HG03108 (cell line): ENCODE data around the gene PATE4.
"Not testable (repeated sequence)": the region's sequence is repeated elsewhere in the genome, so short reads cannot be mapped to it uniquely, and the experiment has no call there.

Experiments
- ATAC-seq: cut with Tn5 transposase; IDR thresholded peaks from one replicate; pipeline ENCODE4 v1.9.1; 2021; ENCODE audit warnings: moderate library complexity; ENCODE audit not compliant: unreplicated experiment

PATE4 gene

DNA sequence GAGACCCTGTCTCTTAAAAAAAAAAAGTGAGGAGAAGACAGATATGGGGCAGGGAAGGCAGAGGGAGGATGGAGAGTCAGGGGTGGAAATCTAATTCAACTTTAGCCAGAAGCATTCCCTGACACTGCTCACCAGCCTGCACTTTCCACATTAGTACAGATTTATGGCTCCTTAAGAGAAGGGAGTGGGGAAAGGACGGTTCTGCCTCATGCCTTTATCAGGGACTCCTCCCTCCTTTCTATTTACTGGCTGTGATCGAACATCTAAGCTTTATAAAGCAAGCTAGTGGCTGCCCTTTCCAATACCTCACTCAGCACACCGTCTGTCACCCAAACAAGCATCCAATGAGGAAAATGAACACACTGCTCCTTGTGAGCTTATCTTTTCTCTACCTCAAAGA is at the start of gene PATE4:
Gene PATE4, plus strand, starts transcription at position 301 of the 400 bp plus-strand sequence. Its CDS starts 44 bp downstream, at position 345.
- ATAC-seq, result no peak

- ATAC-seq, result no peak
Measured at GRCh38 chr11:125784678-125785077, 48.4 kb upstream of the PATE4 start.

DNA sequence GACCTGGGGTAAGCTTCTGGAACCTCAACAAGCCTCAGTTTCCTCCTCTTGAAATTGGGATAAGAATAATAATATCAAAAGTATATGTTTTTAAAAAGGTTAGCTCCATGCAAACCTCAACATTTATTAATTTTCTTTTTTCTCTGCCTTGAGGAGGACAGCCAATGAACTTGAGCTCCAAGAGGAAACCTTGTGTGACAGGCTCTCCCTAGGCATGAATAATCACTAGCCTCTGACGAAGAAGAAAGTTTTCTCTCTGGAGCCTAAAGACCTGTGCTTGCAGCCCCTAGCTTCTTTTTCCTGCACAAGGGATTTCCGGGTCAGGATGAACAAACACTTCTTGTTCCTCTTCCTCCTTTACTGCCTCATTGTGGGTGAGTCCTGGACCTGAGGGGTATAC is 45.3 kb upstream of the PATE4 start, which contains the start of gene PATE3:
Gene PATE3, plus strand, starts transcription at position 301 of the 400 bp plus-strand sequence. Its CDS starts 25 bp downstream, at position 326.
- no peak for ATAC-seq

DNA sequence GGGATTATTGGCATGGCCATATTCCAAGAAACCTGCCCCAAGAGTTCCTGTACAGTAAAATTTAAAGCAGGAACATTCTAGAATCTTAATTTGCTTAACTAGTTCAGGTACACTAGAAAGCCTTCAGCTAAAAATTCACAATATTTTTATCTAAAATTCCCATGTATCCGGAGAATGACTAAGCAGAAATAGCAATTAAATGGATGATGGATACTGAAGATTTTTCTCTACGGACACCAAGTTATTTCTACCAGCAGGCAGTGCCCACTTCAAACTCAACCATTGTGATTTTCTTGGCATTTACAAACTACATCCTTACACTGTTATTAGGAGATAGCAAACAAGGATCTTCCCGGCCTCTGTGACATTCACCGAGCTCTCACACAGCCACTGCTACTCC is 42.3 kb upstream of the PATE4 start:
- no peak for ATAC-seq

DNA sequence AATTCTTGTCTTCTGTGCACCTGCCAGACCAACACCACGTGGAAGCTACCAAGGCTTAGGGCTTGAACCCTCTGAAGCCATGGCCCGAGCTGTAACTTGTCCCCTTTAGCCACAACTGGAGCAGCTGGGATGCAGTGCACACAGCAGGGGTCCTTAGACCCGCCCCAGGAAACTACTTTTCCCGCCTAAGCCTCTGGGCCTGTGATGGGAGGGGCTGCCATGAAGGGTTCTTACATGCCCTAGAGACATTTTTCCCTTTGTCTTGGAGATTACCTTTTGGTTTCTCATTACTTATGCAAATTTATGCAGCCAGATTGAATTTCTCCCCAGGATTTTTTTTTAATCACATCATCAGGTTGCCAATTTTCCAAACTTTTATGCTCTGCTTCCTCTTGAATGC is 35.5 kb upstream of the PATE4 start:
- no peak for ATAC-seq

GRCh38 chr11:125799808-125800207 is 33.3 kb upstream of the PATE4 start:
- ATAC-seq, result no peak

- no peak for ATAC-seq
Measured at GRCh38 chr11:125802387-125802786, 30.7 kb upstream of the PATE4 start.

DNA sequence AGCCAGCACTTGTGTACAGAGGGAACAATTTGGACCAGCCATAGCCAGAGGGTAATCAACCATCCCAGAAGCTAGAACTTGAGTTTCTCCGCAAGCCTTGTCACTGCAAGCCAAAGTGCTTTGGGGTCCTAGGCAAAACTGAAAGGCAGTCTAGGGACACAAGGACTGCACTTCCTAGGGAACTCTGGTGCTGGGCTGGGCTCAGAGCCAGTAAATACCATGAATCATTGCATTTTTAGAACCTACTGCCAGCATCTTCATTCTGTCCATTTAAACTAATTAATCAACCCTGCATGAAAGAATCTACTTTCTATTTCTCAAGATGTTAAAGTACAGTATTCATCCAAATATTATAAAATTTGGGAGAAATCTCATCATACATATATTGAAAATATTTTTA is 25.2 kb upstream of the PATE4 start:
- no peak for ATAC-seq

DNA sequence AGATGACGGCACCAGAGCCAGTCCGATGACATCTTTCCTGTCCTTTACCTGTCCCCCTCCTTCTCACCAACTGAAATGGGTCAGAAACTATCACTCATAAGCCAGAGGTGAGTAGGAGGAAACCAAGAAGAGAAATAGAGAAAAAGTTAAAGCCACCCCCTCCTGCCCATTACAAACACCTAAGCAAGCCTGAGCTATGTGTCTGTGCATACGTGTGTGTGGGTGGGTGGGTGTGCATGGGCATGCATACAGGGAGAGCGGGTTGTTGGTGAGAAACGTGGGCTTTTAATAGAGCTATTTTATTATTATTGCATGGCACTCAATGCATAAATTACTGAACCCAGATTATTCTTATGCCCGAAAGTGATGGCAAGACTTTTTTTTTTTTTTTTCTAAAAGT is 2.6 kb downstream of the PATE4 start:
- ATAC-seq, result no peak

GRCh38 chr11:125842321-125842948 is 9.3 kb downstream of the PATE4 start:
- ATAC-seq, result no peak

- no peak for ATAC-seq
Measured at GRCh38 chr11:125846188-125846587, 13.1 kb downstream of the PATE4 start.

- not testable (repeated sequence) for ATAC-seq
Measured at GRCh38 chr11:125857670-125858069, 24.6 kb downstream of the PATE4 start.

DNA sequence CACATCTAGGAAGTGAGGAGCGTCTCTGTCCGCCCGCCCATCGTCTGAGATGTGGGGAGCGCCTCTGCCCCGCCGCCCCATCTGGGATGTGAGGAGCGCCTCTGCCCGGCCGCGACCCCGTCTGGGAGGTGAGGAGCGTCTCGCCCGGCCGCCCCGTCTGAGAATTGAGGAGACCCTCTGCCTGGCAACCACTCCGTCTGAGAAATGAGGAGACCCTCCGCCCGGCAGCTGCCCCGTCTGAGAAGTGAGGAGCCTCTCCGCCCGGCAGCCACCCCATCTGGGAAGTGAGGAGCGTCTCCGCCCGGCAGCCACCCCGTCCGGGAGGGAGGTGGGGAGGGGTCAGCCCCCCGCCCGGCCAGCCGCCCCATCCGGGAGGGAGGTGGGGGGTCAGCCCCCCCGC is 29.7 kb downstream of the PATE4 start:
- not testable (repeated sequence) for ATAC-seq

GRCh38 chr11:125865354-125865753 is 32.2 kb downstream of the PATE4 start:
- not testable (repeated sequence) for ATAC-seq

- no peak for ATAC-seq
Measured at GRCh38 chr11:125869521-125869920, 36.4 kb downstream of the PATE4 start.

DNA sequence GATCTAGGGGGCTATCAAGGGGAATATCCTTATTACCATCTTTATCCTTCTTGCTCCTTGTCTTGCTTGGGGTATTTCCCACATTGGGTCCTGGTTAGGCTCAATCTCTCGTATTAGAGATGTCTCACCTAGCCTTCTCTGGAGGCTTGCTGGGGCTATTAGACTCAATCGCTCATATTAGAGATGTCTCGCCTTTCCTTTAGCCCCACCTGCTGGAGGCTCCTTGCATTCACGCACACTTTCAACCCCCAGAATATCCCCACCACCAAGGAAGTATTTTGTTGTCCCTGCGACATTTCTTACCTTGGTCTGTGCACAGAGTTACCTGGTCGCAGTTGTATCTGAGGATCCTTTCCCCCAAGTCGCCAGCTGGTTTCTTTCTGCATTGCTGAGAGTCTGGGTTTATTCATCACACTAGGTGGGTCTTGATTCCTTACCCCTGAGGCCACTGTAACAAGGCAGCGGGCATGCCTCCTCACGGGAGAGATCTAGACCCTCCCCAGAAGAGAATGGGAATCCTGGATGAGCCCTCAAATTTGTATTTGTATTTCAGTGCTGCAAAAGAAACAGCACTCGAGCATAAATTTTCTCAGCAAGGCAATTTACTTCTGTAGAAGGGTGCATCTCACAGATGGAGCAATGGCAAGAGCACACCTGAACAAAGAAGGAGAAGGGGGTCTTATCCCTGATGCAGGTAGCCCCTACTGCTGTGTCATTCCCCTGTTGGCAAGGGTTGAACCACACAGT is 38.4 kb downstream of the PATE4 start:
- no peak for ATAC-seq

DNA sequence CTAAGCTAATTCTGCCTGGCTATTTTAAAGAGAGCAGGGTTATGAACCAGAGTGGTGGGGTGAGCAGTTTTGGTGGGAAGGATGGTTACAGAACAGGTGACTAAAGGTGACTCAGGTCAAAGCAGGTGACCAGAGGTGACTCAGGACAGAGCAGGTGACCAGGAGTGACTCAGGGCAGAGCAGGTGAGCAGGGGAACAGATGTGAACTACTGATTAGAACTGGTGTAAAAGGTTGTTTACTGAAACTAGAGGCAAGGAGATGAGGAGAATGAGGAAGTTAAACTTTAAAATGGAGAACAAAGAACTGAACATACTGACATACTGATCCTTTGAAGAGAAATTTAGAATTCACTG is 39.0 kb downstream of the PATE4 start:
- ATAC-seq, result no peak

- no peak for ATAC-seq
Measured at GRCh38 chr11:125873881-125874555, 40.9 kb downstream of the PATE4 start.

DNA sequence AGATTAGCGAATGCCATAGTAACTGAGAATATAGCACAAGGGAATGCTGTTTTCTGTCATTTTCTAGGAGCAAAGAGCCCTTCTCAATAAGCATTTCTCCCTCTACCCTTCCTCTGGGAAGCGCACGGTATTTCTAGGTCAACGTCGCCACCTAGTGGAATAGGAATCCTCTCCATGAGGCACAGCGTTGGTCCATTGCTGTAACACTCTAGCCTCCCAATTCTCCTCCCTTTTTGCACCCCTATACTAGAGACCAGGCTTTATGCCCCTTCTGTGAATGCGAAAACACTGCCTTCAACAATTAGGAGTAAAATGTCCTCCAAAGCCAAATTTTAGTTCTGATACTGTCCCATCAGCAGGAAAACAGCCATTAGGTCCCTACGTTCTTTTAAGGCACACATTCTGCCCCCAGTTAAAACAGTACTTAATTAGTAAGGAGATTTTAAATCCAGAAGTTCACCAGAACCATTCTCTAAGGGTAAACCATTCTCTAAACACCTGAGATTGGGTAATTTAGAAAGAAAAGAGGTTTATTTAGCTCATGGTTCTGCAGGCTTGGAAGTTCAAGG is 41.5 kb downstream of the PATE4 start:
- peak; percentile 70 for ATAC-seq

DNA sequence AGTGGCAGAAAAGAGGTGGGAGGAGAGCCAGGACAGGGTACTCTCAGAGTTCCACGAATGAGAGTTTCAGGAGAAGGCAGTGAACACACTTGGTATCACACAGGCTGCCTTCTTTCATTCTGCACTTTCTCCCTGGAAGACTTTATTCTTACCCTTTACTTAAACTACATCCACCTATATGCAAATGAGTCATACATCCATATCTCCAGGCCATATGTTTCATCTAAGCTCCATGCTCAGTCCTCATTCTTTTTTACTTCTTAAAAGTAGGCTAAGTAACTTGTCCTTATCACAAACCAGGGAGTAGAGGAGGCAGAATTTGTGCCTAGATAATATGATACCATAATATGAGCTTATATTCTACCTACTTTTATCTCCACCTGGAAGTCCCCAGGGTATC is 48.2 kb downstream of the PATE4 start:
- ATAC-seq, result no peak

DNA sequence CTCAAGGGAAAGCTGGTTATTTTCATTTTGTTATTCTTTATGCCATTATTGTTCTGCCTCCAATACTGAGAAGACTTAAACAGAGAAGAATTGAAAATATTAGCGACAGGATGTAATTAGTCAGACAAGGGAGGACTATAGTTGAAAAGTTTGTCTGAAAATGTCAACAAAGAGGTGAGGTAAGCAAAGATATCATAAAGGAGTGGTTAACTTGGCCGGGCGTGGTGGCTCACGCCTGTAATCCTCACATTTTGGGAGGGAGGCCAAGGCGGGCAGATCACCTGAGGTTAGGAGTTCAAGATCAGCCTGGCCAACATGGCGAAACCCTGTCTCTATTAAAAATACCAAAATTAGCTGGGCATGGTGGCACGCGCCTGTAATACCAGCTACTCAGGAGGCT is 50.3 kb downstream of the PATE4 start:
- no peak for ATAC-seq

GRCh38 chr11:125886997-125887372 is 53.9 kb downstream of the PATE4 start:
- peak; percentile 17 for ATAC-seq
